C4-2B (cell line): Measurements from ENCODE around the gene CBLIF.
"Not testable (repeated sequence)": the region's sequence is repeated elsewhere in the genome, so short reads cannot be mapped to it uniquely, and the experiment has no call there.

Source experiments
- H3K27ac ChIP-seq: fragments of 450-650 bp; 2 replicates; pipeline ENCODE4 v1.5.1; 2017
- CTCF ChIP-seq: fragments of 450-650 bp; conservative IDR thresholded peaks from 2 replicates; pipeline ENCODE4 v1.5.1; 2017; ENCODE audit warnings: mild to moderate bottlenecking
- ZFX ChIP-seq: fragments of 450-650 bp; IDR thresholded peaks from 2 replicates; pipeline ENCODE4 v1.6.1; 2017

Gene CBLIF

GRCh38 chr11:59862252-59862651 is 17.0 kb upstream of the CBLIF start:
- TF ChIP-seq ZFX (no peak), CTCF (no peak)
- no peak overlapping the region for H3K27ac ChIP-seq

GRCh38 chr11:59859673-59860072 is 14.4 kb upstream of the CBLIF start:
- no peak overlapping the region for H3K27ac ChIP-seq
- TF ChIP-seq ZFX (no peak), CTCF (no peak)

- TF ChIP-seq ZFX: no peak
- no peak for TF ChIP-seq CTCF
- H3K27ac ChIP-seq: no peak overlapping the region
Observed at GRCh38 chr11:59857439-59858434, 12.4 kb upstream of the CBLIF start.

- no peak overlapping the region for H3K27ac ChIP-seq
- TF ChIP-seq CTCF: no peak
- TF ChIP-seq ZFX: no peak
Observed at GRCh38 chr11:59854871-59855270, 9.6 kb upstream of the CBLIF start.

- not testable (repeated sequence) for H3K27ac ChIP-seq
Observed at GRCh38 chr11:59851416-59851815, 6.1 kb upstream of the CBLIF start.

GRCh38 chr11:59849551-59849950 is 4.3 kb upstream of the CBLIF start:
- not testable (repeated sequence) for H3K27ac ChIP-seq

GRCh38 chr11:59849129-59849528 is 3.8 kb upstream of the CBLIF start:
- TF ChIP-seq CTCF: no peak
- no peak for TF ChIP-seq ZFX
- no peak overlapping the region for H3K27ac ChIP-seq

GRCh38 chr11:59848439-59848838 is 3.1 kb upstream of the CBLIF start:
- H3K27ac ChIP-seq: not testable (repeated sequence)

- TF ChIP-seq ZFX (no peak), CTCF (no peak)
Observed at GRCh38 chr11:59847626-59848025, 2.3 kb upstream of the CBLIF start.

More at GRCh38 chr11:59847626-59848025, 2.3 kb upstream of the CBLIF start:
- no peak overlapping the region for H3K27ac ChIP-seq
